Skeletal muscle cell (primary cell): ENCODE measurements around the gene ALDH6A1.
"Not testable (repeated sequence)": the region's sequence is repeated elsewhere in the genome, so short reads cannot be mapped to it uniquely, and the experiment has no call there.

ENCODE experiments used
- DNase-seq: peaks from one replicate; pipeline ENCODE4 v3.0.0-alpha.2; 2010; ENCODE audit warnings: low read depth
- H3K4me3 ChIP-seq: 2 replicates; pipeline ENCODE4 v1.5.1; 2011; ENCODE audit warnings: low read depth, mild to moderate bottlenecking, control low read depth, low read length, moderate library complexity

The ALDH6A1 gene

DNA sequence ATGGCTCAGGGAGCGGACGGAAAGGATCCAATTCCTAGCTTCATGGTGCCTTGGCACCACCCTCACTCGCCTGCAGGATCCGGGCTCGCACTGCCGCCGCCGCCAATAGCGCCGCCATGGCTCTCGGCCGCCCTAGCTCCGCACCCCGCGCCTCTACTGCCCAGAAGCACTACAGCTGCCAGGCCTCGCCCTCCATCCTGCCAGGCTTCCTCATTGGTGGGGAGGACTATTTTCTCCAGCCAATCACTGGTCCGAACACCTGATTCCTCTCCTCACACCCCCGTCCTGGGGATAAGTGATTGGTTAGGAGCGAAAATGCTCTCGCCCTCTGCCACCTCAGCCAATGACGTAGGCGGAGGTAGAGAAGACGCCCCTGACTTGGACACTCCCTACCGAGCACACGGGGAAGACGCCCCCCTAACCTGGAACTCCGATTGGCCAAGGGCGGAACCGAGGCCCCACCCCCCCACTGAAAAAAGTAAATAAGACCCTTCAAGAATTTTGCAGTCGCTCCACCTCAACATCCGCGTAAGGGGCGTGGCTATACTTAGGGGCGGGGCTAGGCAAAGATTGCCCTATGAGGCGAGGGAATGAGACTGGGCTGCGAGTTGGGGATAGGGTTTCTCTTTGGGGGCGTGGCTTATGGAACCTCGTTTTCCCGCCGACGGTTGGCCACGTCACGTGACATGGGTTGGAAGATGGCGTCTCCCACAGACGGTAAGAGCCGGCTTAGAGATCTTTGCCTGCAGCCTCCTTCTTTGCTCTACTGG, at the start of gene ALDH6A1, which contains the start of gene LIN52:
Gene ALDH6A1, minus strand, starts transcription at position 177 of the 770 bp plus-strand sequence. Its CDS starts 59 bp downstream, at position 118.
Gene LIN52, plus strand, starts transcription at position 680 of the 770 bp plus-strand sequence. Its CDS starts 19 bp downstream, at position 699.
- peak within 1 kb of the TSS; percentile 79 for H3K4me3 ChIP-seq
- peak; percentile 100 for DNase-seq

- DNase-seq, result no peak
- H3K4me3 ChIP-seq, result no peak overlapping the region
Measured at GRCh38 chr14:74127634-74128033, 43.4 kb upstream of the ALDH6A1 start.

- no peak overlapping the region for H3K4me3 ChIP-seq
- no peak for DNase-seq
Measured at GRCh38 chr14:74126315-74127013, 42.2 kb upstream of the ALDH6A1 start.

GRCh38 chr14:74125487-74125886, 41.2 kb upstream of the ALDH6A1 start:
- not testable (repeated sequence) for H3K4me3 ChIP-seq, DNase-seq

DNA sequence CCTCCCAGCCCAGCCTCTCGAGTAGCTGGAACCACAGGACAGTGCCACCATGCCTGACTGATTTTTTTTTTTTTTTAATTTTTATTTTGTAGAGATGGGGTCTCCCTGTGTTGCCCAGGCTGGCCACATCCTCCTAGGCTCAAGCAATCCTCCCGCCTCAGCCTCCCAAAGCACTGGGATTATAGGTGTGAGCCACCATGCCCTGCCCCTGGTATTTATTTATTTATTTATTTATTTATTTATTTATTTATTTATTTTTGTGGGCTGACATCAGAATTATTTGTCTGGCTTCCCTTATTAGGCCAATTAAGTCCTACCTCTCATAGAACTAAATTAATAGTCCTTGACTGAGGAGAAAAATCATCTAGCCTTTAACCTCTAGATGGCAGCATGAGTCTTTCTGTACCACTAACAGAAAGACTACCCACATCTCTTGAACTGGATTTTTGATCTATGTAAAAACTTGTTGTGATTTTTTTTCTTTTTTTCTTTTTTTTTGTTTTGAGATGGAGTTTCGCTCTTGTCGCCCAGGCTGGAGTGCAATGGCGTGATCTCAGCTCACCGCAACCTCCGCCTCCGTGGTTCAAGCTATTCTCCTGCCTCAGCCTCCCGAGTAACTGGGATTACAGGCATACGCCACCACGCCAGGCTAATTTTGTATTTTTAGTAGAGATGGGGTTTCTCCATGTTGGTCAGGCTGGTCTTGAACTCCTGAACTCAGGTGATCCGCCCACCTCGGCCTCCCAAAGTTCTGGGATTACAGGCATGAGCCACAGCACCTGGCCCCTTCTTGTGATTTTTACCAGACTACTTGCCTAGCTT, 27.4 kb upstream of the ALDH6A1 start:
- peak; percentile 4 for DNase-seq
- H3K4me3 ChIP-seq, result not testable (repeated sequence)

DNA sequence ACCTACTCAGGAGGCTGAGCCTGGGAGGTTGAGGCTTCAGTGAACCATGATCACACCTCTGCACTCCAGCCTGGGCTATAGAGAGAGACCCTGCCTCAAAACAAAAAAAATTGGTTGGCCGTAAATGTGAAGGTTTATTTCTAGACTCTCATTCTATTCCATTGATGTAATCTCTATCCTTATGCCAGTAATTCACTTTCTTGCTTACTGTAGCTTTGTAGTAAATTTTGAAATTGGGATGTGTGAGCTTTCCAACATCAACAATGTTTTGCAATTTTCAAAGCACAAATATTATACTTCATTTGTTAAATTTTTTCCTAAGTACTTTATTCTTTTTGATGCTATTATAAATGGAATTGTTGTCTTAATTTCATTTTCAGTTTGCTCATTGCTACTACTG, 25.1 kb upstream of the ALDH6A1 start:
- no peak for DNase-seq
- H3K4me3 ChIP-seq, result no peak overlapping the region

- no peak overlapping the region for H3K4me3 ChIP-seq
- no peak for DNase-seq
Measured at GRCh38 chr14:74105381-74105780, 21.1 kb upstream of the ALDH6A1 start.

DNA sequence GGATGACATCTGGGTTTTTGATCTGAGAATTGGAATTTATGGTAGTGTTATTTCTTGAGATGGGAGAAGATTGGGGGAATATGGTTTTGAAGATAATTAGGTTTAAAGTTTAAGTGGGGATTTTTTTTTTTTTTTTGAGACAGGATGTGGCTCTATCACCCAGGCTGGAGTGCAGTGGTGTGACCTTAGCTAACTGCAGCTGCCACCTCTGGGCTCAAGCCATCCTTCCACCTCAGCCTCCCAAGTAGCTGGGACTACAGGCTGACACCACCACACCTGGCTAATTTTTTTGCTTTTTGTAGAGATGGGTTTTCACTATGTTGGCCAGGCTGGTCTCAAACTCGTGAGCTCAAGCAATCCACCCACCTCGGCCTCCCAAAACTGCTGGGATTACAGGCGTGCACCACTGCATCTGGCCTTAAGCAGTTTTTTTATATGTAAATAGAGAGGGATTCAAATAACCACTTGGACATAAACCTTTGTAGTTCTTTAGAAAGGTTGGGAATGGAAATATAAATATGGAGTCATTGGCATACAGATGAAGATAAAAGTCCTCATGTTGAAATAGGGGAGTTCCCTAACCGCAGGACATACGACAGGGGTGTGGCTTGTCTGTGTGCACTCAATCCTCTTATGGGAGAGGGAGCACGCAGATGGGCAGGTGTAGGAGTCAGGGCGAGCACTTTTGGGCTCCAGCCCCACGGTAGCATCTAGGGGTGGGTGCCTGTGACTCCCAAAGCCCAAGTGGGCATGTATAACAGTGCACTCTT, 5.2 kb upstream of the ALDH6A1 start:
- H3K4me3 ChIP-seq, result no peak overlapping the region
- DNase-seq, result no peak

GRCh38 chr14:74085828-74086227, 1.6 kb upstream of the ALDH6A1 start:
- DNase-seq, result no peak
- peak overlapping the region; percentile 79 for H3K4me3 ChIP-seq

- DNase-seq, result no peak
Measured at GRCh38 chr14:74085047-74085637, 889 bp upstream of the ALDH6A1 start.

DNA sequence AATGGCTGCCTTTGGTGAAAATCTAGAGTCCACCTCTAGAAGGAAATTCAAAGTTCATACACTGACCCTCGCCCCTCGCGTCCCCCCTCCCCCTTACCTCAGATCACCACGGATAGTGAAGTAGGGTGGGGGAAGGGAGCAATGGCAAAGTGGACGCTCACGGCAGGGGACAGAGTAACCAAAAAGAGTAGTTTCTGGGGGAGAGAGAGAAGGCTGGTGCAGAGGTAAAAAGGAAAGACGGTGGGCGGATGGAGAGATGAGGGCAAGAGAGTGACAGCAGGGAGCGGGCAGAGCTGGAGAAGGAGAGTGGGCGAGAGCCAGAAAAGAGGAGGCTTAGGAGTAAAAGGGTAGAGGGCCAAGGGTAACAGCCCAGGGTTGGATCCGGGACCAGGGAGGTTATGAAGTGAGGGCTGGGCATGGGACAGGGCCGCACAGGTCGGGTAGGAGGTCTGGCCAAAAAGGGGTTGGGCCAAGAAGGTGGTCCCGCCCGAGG, 423 bp downstream of the ALDH6A1 start:
- DNase-seq, result no peak
- H3K4me3 ChIP-seq, result peak overlapping the region; percentile 79

More at GRCh38 chr14:74085047-74085637, 889 bp upstream of the ALDH6A1 start:
- H3K4me3 ChIP-seq, result peak overlapping the region; percentile 79

DNA sequence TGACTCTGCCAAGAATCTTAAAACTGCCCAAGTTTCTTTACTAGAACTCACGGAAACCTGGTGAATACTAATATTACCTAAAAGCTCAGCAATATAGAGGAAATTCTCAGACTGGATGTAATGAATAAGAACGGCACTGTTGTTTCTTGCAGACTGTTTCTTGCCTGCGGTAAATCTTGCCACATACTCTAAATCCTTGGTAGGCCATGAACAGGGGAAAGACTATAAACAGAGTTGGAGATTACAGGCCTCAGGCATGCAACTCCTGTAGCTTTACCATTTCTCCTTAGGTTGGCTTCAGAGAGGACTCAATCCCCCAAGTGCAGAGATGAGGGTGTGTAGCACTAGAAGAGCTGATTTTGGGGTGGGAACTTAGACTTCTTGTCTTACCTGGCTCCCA, 1.1 kb downstream of the ALDH6A1 start:
- DNase-seq, result no peak
- H3K4me3 ChIP-seq, result peak overlapping the region; percentile 79

DNA sequence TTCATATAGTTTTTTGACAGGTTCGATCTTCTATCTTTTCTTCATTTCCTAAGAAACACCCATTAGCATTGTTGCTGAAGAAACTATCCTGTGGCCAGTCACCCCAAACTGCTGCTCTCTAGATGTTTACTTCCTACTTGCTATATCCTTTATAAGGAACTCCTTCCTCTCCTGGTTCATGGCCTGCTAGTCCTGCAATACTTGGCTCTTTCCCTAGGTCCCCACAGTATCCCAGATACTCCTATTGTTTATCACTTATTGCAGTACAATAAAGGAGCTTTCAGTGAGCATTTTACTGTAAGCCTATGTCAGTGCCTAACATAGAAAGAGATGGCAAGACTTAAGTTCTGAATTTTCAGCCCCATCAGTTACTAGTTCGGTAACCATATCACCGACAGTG, 2.8 kb downstream of the ALDH6A1 start:
- no peak for DNase-seq
- H3K4me3 ChIP-seq, result no peak overlapping the region

- no peak overlapping the region for H3K4me3 ChIP-seq
- DNase-seq, result no peak
Measured at GRCh38 chr14:74080820-74081460, 3.3 kb downstream of the ALDH6A1 start.

- no peak for DNase-seq
- H3K4me3 ChIP-seq, result no peak overlapping the region
Measured at GRCh38 chr14:74077401-74077800, 6.9 kb downstream of the ALDH6A1 start.

GRCh38 chr14:74065746-74066575, 18.3 kb downstream of the ALDH6A1 start:
- no peak overlapping the region for H3K4me3 ChIP-seq
- no peak for DNase-seq

- H3K4me3 ChIP-seq, result no peak overlapping the region
- no peak for DNase-seq
Measured at GRCh38 chr14:74064883-74065282, 19.4 kb downstream of the ALDH6A1 start.
